B cell (primary cell): ENCODE results near the gene KRT37. TPM values are rescaled to one million over a fixed set of nuclear protein-coding genes. Genes with fewer than 3 reads are reported as not detected.

Experiments used
- ATAC-seq: fragments of 200-7000 bp; cut with Tn5 transposase; one replicate; pipeline ENCODE4 v1.10.0; 2021; ENCODE audit warnings: low read depth, mild to moderate bottlenecking, moderate number of reproducible peaks, moderate library complexity
- CTCF ChIA-PET: fragments of 350-600 bp; sonication (Branson Sonifier 250); formaldehyde crosslinking; loops from one replicate; lab custom pipeline; 2021; ENCODE audit warnings: antibody characterized with exemption, inconsistent platforms; lab: Charles Lee
- POLR2A ChIA-PET: fragments of 350-600 bp; sonication (Branson Sonifier 250); formaldehyde crosslinking; loops from one replicate; lab custom pipeline; 2021; ENCODE audit warnings: antibody characterized with exemption; lab: Charles Lee
- DNase-seq: peaks from one replicate; pipeline ENCODE4 v3.0.0; 2013
- H2AFZ ChIP-seq: 2 replicates; pipeline ENCODE4 v1.6.1; 2012; ENCODE audit warnings: mild to moderate bottlenecking, low read depth, low read length; ENCODE audit not compliant: insufficient read depth, poor library complexity, severe bottlenecking
- H3K27ac ChIP-seq, 2 donors: 1 replicate in 1 of 2; 2 replicates in 1 of 2; pipeline ENCODE4 v1.5.1; 2012 to 2013; ENCODE audit warnings: low read length in 2 of 2, mild to moderate bottlenecking in 2 of 2, moderate library complexity in 1 of 2
- H3K27me3 ChIP-seq, 4 experiments: fragments of 200-600 bp in 1 of 4; sonication (generic) in 1 of 4; replicated peaks in 1 of 4; 1 replicate in 2 of 4; 2 replicates in 2 of 4; pipeline versions ENCODE4 v1.6.1 to v1.7.0; 2013 to 2016; ENCODE audit warnings: low read length in 3 of 4, mild to moderate bottlenecking in 2 of 4, mixed read lengths in 1 of 4, moderate library complexity in 1 of 4; ENCODE audit not compliant: insufficient read depth in 4 of 4, control insufficient read depth in 3 of 4; ENCODE audit errors: control extremely low read depth in 1 of 4
- H3K36me3 ChIP-seq, 2 experiments: replicated peaks in 1 of 2; 1 replicate in 1 of 2; 2 replicates in 1 of 2; pipeline versions ENCODE4 v1.6.1 to v1.7.1; 2013; ENCODE audit warnings: low read length in 1 of 2; ENCODE audit not compliant: insufficient read depth in 2 of 2, control insufficient read depth in 1 of 2; ENCODE audit errors: control extremely low read depth in 1 of 2, extremely low read depth in 1 of 2
- H3K4me1 ChIP-seq, 2 donors: fragments of 200-600 bp in 1 of 2; sonication (generic) in 1 of 2; 1 replicate in 1 of 2; 2 replicates in 1 of 2; pipeline versions ENCODE4 v1.5.1 to v1.6.1; 2013 to 2017; ENCODE audit warnings: low read length in 2 of 2; ENCODE audit not compliant: control insufficient read depth in 2 of 2, insufficient read depth in 2 of 2
- H3K4me2 ChIP-seq: replicated peaks from 2 replicates; pipeline ENCODE3; 2012; ENCODE audit warnings: mild to moderate bottlenecking, low read depth, low read length; ENCODE audit not compliant: poor library complexity, severe bottlenecking
- H3K4me3 ChIP-seq, 5 experiments: fragments of 200-600 bp in 1 of 5; sonication (generic) in 1 of 5; 1 replicate in 3 of 5; 2 replicates in 2 of 5; pipeline versions ENCODE4 v1.5.1 to v1.7.0; 2011 to 2016; ENCODE audit warnings: low read length in 4 of 5, mild to moderate bottlenecking in 4 of 5, low read depth in 2 of 5, control low read depth in 1 of 5, moderate library complexity in 1 of 5; ENCODE audit not compliant: insufficient read depth in 1 of 5; ENCODE audit errors: control extremely low read depth in 1 of 5, extremely low read depth in 1 of 5
- H3K79me2 ChIP-seq: fragments of 200-600 bp; sonication (generic); one replicate; pipeline ENCODE4 v1.6.0; 2016; ENCODE audit warnings: low read length; ENCODE audit not compliant: control insufficient read depth, insufficient read depth
- H3K9ac ChIP-seq: fragments of 200-600 bp; sonication (generic); 2 replicates; pipeline ENCODE4 v1.6.1; 2017; ENCODE audit warnings: mild to moderate bottlenecking, low read length, moderate library complexity
- H3K9me3 ChIP-seq, 3 donors: one replicate each; pipeline versions ENCODE4 v1.6.1 to v1.7.1; 2013; ENCODE audit warnings: low read length in 2 of 3; ENCODE audit not compliant: control insufficient read depth in 2 of 3, insufficient read depth in 1 of 3; ENCODE audit errors: control extremely low read depth in 1 of 3
- H4K20me1 ChIP-seq: 2 replicates; pipeline ENCODE4 v1.6.0; 2012; ENCODE audit warnings: mild to moderate bottlenecking, low read length; ENCODE audit not compliant: insufficient read depth, control insufficient read depth, poor library complexity, severe bottlenecking
- H3K27ac Mint-ChIP-seq: one replicate; pipeline ENCODE4 v1.8.0; 2021; ENCODE audit warnings: mixed read lengths
- H3K27me3 Mint-ChIP-seq: one replicate; pipeline ENCODE4 v1.8.0; 2021; ENCODE audit warnings: mixed read lengths
- H3K4me1 Mint-ChIP-seq: one replicate; pipeline ENCODE4 v1.8.0; 2021; ENCODE audit warnings: mixed read lengths
- H3K4me3 Mint-ChIP-seq: one replicate; pipeline ENCODE4 v1.8.0; 2021; ENCODE audit warnings: mixed read lengths
- H3K9me3 Mint-ChIP-seq: one replicate; pipeline ENCODE4 v1.8.0; 2022; ENCODE audit warnings: mixed read lengths; ENCODE audit not compliant: insufficient read depth
- EZH2 ChIP-seq: IDR thresholded peaks from 2 replicates; pipeline ENCODE4 v1.6.1; 2012; ENCODE audit warnings: borderline replicate concordance, low read depth, mild to moderate bottlenecking, moderate library complexity, low read length; ENCODE audit not compliant: insufficient read depth, poor library complexity, severe bottlenecking
- WGBS: methylation state at CpG from one replicate; pipeline ENCODE4 v1.1.5; 2013; ENCODE audit warnings: missing lambda C conversion rate; ENCODE audit not compliant: insufficient coverage; 5-methylcytosine and 5-hydroxymethylcytosine counted together
- intact Hi-C: fragments of 100-400 bp; cut with micrococcal nuclease; formaldehyde crosslinking; loops from one replicate; pipeline ENCODE4 v1.10.0; 2022
- polyA plus RNA-seq: library from polyadenylated mRNA; depleted of rRNA; stranded (reverse); fragments of >200 nt; gene quantifications from 2 replicates; pipeline ENCODE4 v1.2.3, GENCODE V29; 2012
- total RNA-seq, 2 donors: library from RNA; stranded (reverse); fragments of 120-200 nt in 1 of 2; gene quantifications; 1 replicate in 1 of 2; 2 replicates in 1 of 2; pipeline versions ENCODE4 v1.2.3 to v1.2.4, GENCODE V29; 2013 to 2022
- TF ChIP-seq, protein P1 (sequence below): fragments of 200-600 bp; IDR thresholded peaks from one replicate; pipeline ENCODE4 v1.8.0; 2022; ENCODE audit warnings: antibody characterized with exemption, mild to moderate bottlenecking

The KRT37 gene
- total and polyA plus RNA-seq, 2 donors (not counting 1 experiment from before 2014, with no cell fraction given), result not detected

DNA sequence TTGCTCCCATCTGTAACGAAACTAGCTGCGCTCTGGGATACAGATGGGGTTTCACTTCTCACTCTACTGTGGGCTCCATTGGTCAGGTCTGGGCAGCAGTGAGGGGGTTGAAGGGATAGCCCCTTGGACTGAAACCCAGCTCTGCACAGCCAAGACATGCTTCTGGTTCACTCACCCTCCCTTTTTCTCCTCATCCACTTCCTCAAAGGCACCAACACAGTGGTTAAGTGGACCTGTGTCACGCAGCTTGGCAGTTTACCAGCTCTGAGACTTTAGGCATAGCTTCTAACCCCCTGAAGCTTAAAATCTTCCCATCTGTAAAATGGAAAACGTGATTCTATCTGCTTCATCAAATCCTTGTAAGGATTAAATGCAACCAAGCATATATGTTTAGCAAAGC lies 27.9 kb upstream of the KRT37 start:
- WGBS, result 20% methylated on average over 1 of the region's 4 CpGs
- Histone ChIP-seq H2AFZ (no peak overlapping the region), H3K4me2 (no peak overlapping the region), H4K20me1 (no peaks in the 10 kb centered on the region), H3K79me2 (no peaks in the 10 kb centered on the region), H3K9ac (no peak overlapping the region), H3K9me3 (peaks cover 0 to 3% (median 0%) of the 10 kb centered on the region in 3 donors), H3K36me3 (no peaks in the 10 kb centered on the region), H3K27ac (no peak overlapping the region), H3K27me3 (peaks cover 0 to 12% (median 2%) of the 10 kb centered on the region in 4 experiments), H3K4me1 (no peaks in the 10 kb centered on the region), H3K4me3 (no peak overlapping the region)
- Mint-ChIP-seq H3K9me3 (no peaks in the 10 kb centered on the region), H3K4me3 (no peak overlapping the region), H3K27me3 (peaks cover 33% of the 10 kb centered on the region), H3K27ac (no peak overlapping the region), H3K4me1 (no peaks in the 10 kb centered on the region)
- ChIA-PET CTCF (interaction anchor here (1.2 kb wide), 1 partner anchor 9 kb away, joined by 4 read pairs; no protein-coding TSS in a partner anchor), POLR2A (no interaction called here)
- no peak for DNase-seq
- ATAC-seq, result no peak
- intact Hi-C loops, result no loop called here
- TF ChIP-seq EZH2, result no peak
- TF ChIP-seq, protein P1, sequence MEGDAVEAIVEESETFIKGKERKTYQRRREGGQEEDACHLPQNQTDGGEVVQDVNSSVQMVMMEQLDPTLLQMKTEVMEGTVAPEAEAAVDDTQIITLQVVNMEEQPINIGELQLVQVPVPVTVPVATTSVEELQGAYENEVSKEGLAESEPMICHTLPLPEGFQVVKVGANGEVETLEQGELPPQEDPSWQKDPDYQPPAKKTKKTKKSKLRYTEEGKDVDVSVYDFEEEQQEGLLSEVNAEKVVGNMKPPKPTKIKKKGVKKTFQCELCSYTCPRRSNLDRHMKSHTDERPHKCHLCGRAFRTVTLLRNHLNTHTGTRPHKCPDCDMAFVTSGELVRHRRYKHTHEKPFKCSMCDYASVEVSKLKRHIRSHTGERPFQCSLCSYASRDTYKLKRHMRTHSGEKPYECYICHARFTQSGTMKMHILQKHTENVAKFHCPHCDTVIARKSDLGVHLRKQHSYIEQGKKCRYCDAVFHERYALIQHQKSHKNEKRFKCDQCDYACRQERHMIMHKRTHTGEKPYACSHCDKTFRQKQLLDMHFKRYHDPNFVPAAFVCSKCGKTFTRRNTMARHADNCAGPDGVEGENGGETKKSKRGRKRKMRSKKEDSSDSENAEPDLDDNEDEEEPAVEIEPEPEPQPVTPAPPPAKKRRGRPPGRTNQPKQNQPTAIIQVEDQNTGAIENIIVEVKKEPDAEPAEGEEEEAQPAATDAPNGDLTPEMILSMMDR, result no peak

DNA sequence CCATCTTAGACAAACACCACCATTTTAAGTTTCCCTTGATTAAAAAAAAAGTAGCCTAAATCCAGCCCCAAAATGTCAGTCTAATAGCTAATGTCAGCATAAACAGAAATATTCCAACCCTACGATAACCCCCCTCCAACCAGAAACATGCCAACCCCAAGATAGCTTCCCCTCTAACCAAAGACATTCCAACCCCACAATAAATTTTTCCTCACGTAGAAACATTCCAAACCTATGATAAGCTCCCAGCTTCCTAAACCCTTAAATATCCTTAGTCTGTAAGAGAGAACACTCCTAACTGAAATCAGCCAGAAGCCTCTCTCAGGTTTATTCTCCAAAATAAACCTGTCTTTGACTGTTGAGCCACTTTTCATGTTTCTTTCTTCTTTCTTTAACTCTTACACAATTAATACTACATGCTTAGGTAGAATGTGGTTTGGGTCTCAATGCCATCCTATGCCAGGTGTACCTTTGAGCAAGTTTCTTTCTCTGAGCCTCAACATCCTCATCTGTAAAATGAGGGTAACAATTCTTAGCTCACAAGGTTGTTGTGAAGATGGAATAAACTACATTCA lies 26.9 kb upstream of the KRT37 start:
- POLR2A ChIA-PET, result no interaction called here
- no peak overlapping the region for H3K4me3 ChIP-seq
- H3K4me1 Mint-ChIP-seq, result no peaks in the 10 kb centered on the region
- no peaks in the 10 kb centered on the region for H3K36me3 ChIP-seq
- no peak overlapping the region for H3K27ac Mint-ChIP-seq
- no peak overlapping the region for H3K4me3 Mint-ChIP-seq
- no peak overlapping the region for H3K27ac ChIP-seq
- H4K20me1 ChIP-seq, result no peaks in the 10 kb centered on the region
- peaks cover 0 to 3% (median 0%) of the 10 kb centered on the region in 3 donors for H3K9me3 ChIP-seq
- peaks cover 36% of the 10 kb centered on the region for H3K27me3 Mint-ChIP-seq
- no peak overlapping the region for H3K9ac ChIP-seq
- TF ChIP-seq, protein P1, result no peak
- no peak for TF ChIP-seq EZH2
- no peak overlapping the region for H2AFZ ChIP-seq
- H3K4me1 ChIP-seq, result no peaks in the 10 kb centered on the region
- no peak for DNase-seq
- peaks cover 0 to 12% (median 2%) of the 10 kb centered on the region in 4 experiments for H3K27me3 ChIP-seq
- ATAC-seq, result no peak
- no peaks in the 10 kb centered on the region for H3K9me3 Mint-ChIP-seq
- H3K4me2 ChIP-seq, result no peak overlapping the region
- no peaks in the 10 kb centered on the region for H3K79me2 ChIP-seq
- intact Hi-C loops, result no loop called here
- WGBS, result 94% methylated on average over 2 of the region's 2 CpGs
- CTCF ChIA-PET, result no interaction called here
